ENCODE measurements around the gene COL5A2. TPM values are rescaled to one million over a fixed set of nuclear protein-coding genes. Genes with fewer than 3 reads are reported as not detected.

Gene COL5A2
- total RNA-seq, 1 donor from 2014 or later, result 6.3 TPM

DNA sequence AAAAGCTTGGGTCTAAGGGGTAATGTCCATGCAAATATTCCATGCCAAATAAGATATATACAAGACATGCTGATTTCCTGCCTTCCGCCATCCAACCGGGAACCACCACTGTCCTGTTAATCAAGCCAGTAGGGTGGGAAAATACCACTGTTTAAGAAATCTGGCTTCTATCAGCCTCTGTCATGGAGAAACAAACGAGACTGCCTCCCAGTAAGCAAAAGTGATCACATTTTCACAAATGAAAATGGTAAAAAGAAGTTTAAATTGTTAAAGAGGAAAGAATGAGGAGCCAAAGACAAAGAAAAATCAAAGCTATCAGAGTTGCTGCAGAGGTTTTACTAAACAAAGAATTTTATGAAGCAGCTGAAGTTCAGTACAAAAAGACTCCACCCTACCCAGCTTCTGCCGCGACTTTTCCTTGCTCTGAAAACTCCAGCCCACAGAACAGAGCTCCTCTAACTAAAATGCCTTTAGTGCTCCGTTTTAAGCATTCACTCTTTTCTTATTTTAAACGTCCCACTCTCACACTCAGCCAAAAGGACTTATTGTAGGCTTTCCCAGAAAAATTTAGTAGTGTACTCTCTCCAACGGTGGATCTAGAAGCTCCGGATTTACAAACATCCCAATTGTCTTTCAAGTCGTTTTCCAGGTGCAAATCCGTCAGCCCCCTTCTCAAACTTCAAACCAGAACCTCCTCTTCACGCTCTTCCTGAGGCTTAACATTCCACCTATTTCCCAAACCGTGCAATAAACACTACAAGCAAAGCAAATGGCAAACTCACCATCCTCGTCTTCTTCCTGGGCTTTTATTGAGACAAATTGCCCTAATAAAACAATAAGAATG is 613 bp downstream of the COL5A2 start:
- no peak for ATAC-seq

- no peak for ATAC-seq
Measured at GRCh38 chr2:189178054-189178453, 1.5 kb downstream of the COL5A2 start.

- no peak for ATAC-seq
Measured at GRCh38 chr2:189177251-189177840, 2.2 kb downstream of the COL5A2 start.

DNA sequence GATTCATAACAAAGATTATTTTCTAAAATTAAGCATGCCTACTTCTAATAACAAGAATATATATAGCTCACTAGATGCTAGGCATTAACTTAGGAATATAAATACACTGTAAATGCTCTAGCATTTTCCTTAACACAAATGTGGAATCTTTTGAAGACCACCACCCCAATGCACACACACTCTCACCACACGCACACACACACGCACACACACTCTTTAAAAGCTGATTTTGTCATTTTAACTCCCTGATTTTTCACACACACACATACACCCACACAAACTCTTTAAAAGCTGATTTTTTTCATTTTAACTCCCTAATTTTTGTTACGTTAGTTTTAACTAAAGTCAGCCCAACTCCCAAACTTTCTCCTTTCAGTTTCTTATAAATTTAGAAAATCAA is 3.0 kb downstream of the COL5A2 start:
- ATAC-seq, result no peak

- ATAC-seq, result no peak
Measured at GRCh38 chr2:189175869-189176433, 3.6 kb downstream of the COL5A2 start.

DNA sequence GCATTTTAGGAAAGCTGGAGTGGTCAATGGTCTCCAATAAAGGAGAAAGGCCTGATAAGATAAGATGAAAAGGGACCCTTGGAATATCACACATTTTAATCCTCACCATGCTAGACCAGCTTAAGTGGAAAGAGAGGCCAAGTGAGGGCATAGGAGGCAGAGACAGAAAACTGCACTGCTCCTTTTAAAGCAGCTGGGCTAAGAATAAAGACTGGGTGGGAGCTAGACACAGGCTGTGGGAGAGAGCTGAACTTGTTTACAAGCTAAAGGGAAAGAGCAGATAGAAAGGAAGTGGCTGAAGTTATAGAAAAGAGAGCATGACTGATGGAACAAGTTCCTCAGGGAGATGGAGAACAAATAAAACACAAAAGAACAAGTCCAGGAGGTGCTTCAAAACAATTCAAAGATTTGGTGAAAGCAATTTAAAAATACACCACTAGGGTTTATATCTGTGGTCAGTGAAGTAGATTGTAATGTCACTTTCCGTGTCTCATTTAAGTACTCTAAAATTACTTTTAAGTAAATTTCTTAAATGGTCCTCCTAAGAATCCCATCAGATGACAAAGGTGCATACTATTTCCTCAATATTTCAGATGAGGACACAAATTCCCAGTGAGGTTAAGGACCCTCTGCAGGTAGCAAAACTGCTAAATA is 7.5 kb downstream of the COL5A2 start:
- no peak for ATAC-seq

DNA sequence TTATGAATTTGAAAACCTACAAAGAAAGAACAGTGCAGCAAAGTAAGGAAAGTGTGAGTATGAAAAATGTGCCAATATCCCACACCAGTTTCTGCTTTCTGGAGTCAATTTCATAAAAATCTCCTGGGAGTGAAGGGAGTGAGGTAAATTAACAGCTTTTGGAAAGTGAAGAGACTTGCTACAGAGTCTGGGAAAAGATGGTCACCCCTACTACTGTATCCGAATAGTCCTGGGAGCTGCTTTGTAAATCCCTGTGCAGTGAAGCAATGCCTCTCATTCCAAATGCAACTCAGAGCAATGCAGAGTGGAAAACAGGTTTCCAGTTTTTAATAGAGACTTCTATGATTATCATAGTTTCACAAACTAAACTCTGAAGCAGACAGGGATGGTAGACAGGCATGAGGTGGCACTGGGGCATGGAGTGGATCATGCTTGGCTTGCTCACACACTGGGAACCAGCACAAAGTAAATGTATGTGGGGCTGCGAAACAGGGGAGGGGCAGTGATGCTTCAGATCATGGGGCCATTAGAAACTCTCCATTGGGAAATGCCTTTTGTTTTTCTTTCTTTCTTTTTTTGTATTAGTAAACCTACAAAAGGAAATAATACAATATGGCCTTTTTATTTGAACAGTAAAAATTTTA is 10.6 kb downstream of the COL5A2 start:
- no peak for ATAC-seq

- ATAC-seq, result no peak
Measured at GRCh38 chr2:189165656-189166380, 13.7 kb downstream of the COL5A2 start.

- ATAC-seq, result no peak
Measured at GRCh38 chr2:189164746-189165145, 14.8 kb downstream of the COL5A2 start.

GRCh38 chr2:189163889-189164288 is 15.7 kb downstream of the COL5A2 start:
- no peak for ATAC-seq

- no peak for ATAC-seq
Measured at GRCh38 chr2:189162566-189162965, 17.0 kb downstream of the COL5A2 start.

- ATAC-seq, result no peak
Measured at GRCh38 chr2:189161894-189162293, 17.7 kb downstream of the COL5A2 start.

GRCh38 chr2:189159717-189160116 is 19.8 kb downstream of the COL5A2 start:
- no peak for ATAC-seq

DNA sequence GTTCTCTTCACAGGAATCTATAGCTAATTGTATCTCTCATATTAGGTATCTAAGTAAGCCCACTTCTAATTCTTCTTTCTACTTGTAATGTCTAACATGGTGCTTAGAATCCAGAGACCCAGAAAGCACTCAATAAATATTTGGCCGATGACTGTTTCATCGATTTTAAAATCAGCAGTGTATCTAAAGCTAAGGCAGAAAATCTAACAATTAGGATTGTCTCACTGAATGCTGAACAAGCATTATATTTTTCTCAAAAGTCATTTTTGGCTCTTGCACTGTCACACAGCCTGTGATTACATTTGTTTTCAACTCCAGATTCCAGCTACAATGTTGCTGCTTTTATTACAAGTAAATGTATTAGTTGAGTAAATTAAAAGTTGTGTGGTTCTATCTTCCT is 20.3 kb downstream of the COL5A2 start:
- ATAC-seq, result no peak

DNA sequence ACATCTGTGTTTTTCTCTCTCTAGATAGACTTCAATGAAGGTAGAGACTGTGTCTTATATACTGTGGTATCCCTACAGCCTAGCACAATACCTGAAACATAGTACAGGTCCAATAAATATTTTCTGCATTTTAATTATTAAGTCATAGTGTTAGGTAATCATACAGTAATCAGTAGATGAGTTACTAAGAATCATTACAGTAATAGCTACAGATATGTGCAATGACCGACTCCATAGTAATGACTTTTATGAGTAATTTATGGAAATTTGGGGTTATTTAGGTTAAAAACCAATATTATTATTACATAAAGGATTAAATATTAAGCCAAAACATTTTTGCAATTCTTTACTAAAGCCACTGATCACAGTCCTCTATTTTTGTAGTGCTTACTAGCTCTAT is 21.6 kb downstream of the COL5A2 start:
- ATAC-seq, result no peak

DNA sequence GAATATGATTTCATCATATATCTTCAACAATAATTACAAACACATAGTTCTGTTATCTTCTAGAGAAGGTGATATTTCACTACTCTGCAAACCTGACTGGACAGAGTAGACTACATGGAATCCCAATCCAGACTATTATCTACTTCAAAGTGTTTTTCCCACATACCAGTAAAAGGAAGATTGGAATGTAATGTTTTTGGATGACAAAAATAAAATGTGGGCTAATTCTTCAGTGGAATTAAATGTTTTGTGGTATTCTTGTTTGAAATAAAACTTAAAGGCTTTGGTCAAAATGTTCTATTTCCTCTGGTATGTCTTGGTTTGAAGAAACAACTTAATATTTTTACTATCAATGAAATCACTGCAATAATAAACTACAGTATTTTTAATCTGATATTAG is 22.1 kb downstream of the COL5A2 start:
- ATAC-seq, result no peak

- no peak for ATAC-seq
Measured at GRCh38 chr2:189155795-189156194, 23.8 kb downstream of the COL5A2 start.

DNA sequence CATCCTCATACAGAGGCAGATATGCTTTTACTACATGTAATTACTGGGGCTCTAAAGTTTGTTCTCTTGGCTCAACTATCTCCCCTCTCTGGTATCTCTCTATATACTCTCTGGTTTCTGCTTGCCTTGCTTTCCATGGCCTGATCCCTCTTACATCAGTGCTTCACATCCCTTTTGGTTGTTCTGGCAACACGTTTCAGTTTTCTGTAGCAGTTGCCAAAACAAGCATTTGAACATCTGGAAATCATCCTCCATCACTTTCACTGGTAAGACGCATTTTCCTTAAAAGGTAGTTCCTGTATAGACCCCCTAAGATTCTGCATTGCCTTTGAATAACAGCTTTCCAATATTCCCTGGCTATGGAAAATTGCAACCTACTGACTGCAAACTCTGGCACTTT is 25.9 kb downstream of the COL5A2 start:
- no peak for ATAC-seq

DNA sequence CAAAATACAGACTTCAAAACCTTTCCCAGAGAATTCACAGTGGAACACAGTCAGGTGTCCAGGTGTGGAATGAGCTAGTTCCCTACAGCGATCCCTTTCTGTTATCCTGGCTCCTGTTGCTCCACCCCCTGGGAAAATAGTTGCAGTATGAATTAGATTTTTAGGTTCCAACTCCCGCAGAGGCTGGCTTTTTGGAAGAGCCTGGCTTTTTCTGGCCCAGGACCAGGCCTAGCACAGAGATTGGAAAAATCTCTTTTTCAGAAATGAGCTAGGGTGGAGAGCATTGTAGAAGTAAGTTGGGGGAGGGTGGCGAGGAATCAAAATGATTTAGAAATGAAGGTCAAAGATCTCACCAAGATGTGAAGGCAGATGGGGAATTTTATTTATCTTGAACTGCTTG is 27.1 kb downstream of the COL5A2 start:
- no peak for ATAC-seq

DNA sequence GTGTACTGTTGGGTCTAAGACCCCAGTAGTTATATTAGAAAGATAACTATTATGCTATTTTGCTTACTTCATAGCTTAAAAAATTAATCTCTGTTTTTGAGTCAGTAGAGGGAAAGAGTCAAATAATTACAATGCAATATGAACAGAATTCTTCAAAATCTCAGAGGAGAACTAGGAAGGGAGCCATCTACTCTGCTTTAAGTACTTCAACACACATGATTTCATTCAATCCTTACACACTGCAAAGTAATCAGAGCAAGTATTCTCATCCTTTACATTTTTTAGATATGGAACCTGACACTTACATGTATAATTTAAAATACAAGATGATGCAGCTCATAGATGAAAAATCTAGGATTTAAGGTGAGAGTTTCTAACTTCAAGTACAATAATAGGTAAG is 27.7 kb downstream of the COL5A2 start:
- ATAC-seq, result no peak

GRCh38 chr2:189150033-189150432 is 29.5 kb downstream of the COL5A2 start:
- ATAC-seq, result no peak

DNA sequence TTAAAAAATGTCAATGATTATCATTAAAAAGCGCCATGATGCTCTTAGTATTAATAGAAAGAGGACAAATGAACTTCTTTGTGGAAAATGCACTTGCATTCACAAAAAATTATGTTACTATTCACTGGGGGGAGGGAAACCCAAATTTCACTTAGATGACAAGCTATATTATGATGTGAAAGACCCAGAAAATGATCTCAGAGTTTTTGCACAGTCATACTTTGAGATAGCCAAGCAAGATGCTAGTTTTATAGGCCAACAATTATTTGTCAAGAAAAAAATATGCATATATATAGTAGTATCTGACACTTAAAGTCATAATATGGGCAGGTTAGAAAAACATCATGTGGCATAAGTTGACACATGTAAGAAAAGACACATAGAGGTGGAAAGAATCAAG is 31.6 kb downstream of the COL5A2 start:
- no peak for ATAC-seq

All from esophagus mucosa (tissue), 1 donor.